Muscle layer of duodenum (tissue), 2 donors: ENCODE results near the gene TMEM52B.

ENCODE experiments used
- H3K27ac ChIP-seq: one replicate; pipeline ENCODE4 v1.7.0; 2013; ENCODE audit warnings: mild to moderate bottlenecking, low read length
- H3K27me3 ChIP-seq: one replicate; pipeline ENCODE4 v1.7.0; 2013; ENCODE audit warnings: low read depth, mild to moderate bottlenecking, control low read depth, low read length
- H3K36me3 ChIP-seq, 2 donors: one replicate each; pipeline ENCODE4 v1.7.0; 2013; ENCODE audit warnings: low read length in 2 of 2, control low read depth in 1 of 2, mild to moderate bottlenecking in 1 of 2; ENCODE audit not compliant: insufficient read depth in 2 of 2, control insufficient read depth in 1 of 2
- H3K4me1 ChIP-seq, 2 donors: one replicate each; pipeline ENCODE4 v1.7.0; 2013; ENCODE audit warnings: low read length in 2 of 2, mild to moderate bottlenecking in 2 of 2, control low read depth in 1 of 2, moderate library complexity in 1 of 2; ENCODE audit not compliant: insufficient read depth in 2 of 2, control insufficient read depth in 1 of 2
- H3K4me3 ChIP-seq, 2 donors: one replicate each; pipeline ENCODE4 v1.7.0; 2013; ENCODE audit warnings: low read length in 2 of 2, low read depth in 1 of 2, mild to moderate bottlenecking in 1 of 2
- H3K9me3 ChIP-seq, 2 donors: one replicate each; pipeline ENCODE4 v1.7.0; 2013; ENCODE audit warnings: low read length in 2 of 2, control low read depth in 1 of 2, mild to moderate bottlenecking in 1 of 2; ENCODE audit not compliant: control insufficient read depth in 1 of 2
- donor health status: healthy.

Gene TMEM52B

GRCh38 chr12:10153271-10154144, 25.3 kb upstream of the TMEM52B start:
- Histone ChIP-seq H3K4me3 (peak overlapping the region; percentile 67 to 76), H3K9me3 (no peaks in the 10 kb centered on the region), H3K36me3 (no peaks in the 10 kb centered on the region), H3K4me1 (peaks cover 0 to 3% of the 10 kb centered on the region in 2 donors), H3K27ac (peak overlapping the region; percentile 58), H3K27me3 (no peaks in the 10 kb centered on the region)

GRCh38 chr12:10154145-10154496, 24.7 kb upstream of the TMEM52B start:
- Histone ChIP-seq H3K9me3 (no peaks in the 10 kb centered on the region), H3K27ac (no peak overlapping the region), H3K4me1 (peaks cover 0 to 3% of the 10 kb centered on the region in 2 donors), H3K4me3 (peak overlapping the region; percentile 67 to 76), H3K27me3 (no peaks in the 10 kb centered on the region), H3K36me3 (no peaks in the 10 kb centered on the region)

- Histone ChIP-seq H3K4me1 (peaks cover 0 to 18% of the 10 kb centered on the region in 2 donors), H3K27ac (no peak overlapping the region), H3K27me3 (no peaks in the 10 kb centered on the region), H3K4me3 (no peak overlapping the region), H3K9me3 (no peaks in the 10 kb centered on the region), H3K36me3 (no peaks in the 10 kb centered on the region)
These were observed 22.9 kb upstream of the TMEM52B start for GRCh38 chr12:10155966-10156365.

GRCh38 chr12:10158406-10158805, 20.4 kb upstream of the TMEM52B start:
- Histone ChIP-seq H3K4me1 (peaks cover 0 to 15% of the 10 kb centered on the region in 2 donors), H3K36me3 (no peaks in the 10 kb centered on the region), H3K4me3 (no peak overlapping the region), H3K27ac (no peak overlapping the region), H3K9me3 (no peaks in the 10 kb centered on the region), H3K27me3 (no peaks in the 10 kb centered on the region)

GRCh38 chr12:10159280-10159679, 19.6 kb upstream of the TMEM52B start:
- no peaks in the 10 kb centered on the region for H3K9me3 ChIP-seq
- H3K27ac ChIP-seq, result no peak overlapping the region
- H3K4me3 ChIP-seq, result no peak overlapping the region
- H3K27me3 ChIP-seq, result no peaks in the 10 kb centered on the region
- H3K4me1 ChIP-seq, result peaks cover 0 to 15% of the 10 kb centered on the region in 2 donors
- H3K36me3 ChIP-seq, result no peaks in the 10 kb centered on the region

- Histone ChIP-seq H3K27ac (no peak overlapping the region), H3K36me3 (no peaks in the 10 kb centered on the region), H3K9me3 (no peaks in the 10 kb centered on the region), H3K4me3 (no peak overlapping the region), H3K27me3 (no peaks in the 10 kb centered on the region), H3K4me1 (peaks cover 0 to 15% of the 10 kb centered on the region in 2 donors)
These were observed 18.0 kb upstream of the TMEM52B start for GRCh38 chr12:10160617-10161385.

GRCh38 chr12:10163084-10163483, 15.7 kb upstream of the TMEM52B start:
- Histone ChIP-seq H3K4me3 (no peak overlapping the region), H3K9me3 (no peaks in the 10 kb centered on the region), H3K36me3 (no peaks in the 10 kb centered on the region), H3K27ac (no peak overlapping the region), H3K27me3 (no peaks in the 10 kb centered on the region), H3K4me1 (peaks cover 0 to 15% of the 10 kb centered on the region in 2 donors)

- Histone ChIP-seq H3K9me3 (no peaks in the 10 kb centered on the region), H3K4me3 (no peak overlapping the region), H3K27me3 (no peaks in the 10 kb centered on the region), H3K36me3 (no peaks in the 10 kb centered on the region), H3K4me1 (peaks cover 0 to 6% of the 10 kb centered on the region in 2 donors), H3K27ac (no peak overlapping the region)
These were observed 13.4 kb upstream of the TMEM52B start for GRCh38 chr12:10165421-10165820.

GRCh38 chr12:10167599-10167998, 11.2 kb upstream of the TMEM52B start:
- H3K9me3 ChIP-seq, result no peaks in the 10 kb centered on the region
- H3K27ac ChIP-seq, result no peak overlapping the region
- H3K4me1 ChIP-seq, result no peaks in the 10 kb centered on the region
- H3K36me3 ChIP-seq, result no peaks in the 10 kb centered on the region
- no peak overlapping the region for H3K4me3 ChIP-seq
- no peaks in the 10 kb centered on the region for H3K27me3 ChIP-seq

GRCh38 chr12:10169104-10169503, 9.7 kb upstream of the TMEM52B start:
- no peak overlapping the region for H3K27ac ChIP-seq
- H3K4me1 ChIP-seq, result no peaks in the 10 kb centered on the region
- no peak overlapping the region for H3K4me3 ChIP-seq
- no peaks in the 10 kb centered on the region for H3K27me3 ChIP-seq
- no peaks in the 10 kb centered on the region for H3K36me3 ChIP-seq
- H3K9me3 ChIP-seq, result no peaks in the 10 kb centered on the region

- Histone ChIP-seq H3K9me3 (no peaks in the 10 kb centered on the region), H3K36me3 (no peaks in the 10 kb centered on the region), H3K27me3 (no peaks in the 10 kb centered on the region), H3K4me3 (no peak overlapping the region), H3K27ac (no peak overlapping the region), H3K4me1 (no peaks in the 10 kb centered on the region)
These were observed 8.6 kb upstream of the TMEM52B start for GRCh38 chr12:10170216-10170615.
